ENCODE data around the gene MICU2.
"Not testable (repeated sequence)": the region's sequence is repeated elsewhere in the genome, so short reads cannot be mapped to it uniquely, and the experiment has no call there.

The MICU2 gene

DNA sequence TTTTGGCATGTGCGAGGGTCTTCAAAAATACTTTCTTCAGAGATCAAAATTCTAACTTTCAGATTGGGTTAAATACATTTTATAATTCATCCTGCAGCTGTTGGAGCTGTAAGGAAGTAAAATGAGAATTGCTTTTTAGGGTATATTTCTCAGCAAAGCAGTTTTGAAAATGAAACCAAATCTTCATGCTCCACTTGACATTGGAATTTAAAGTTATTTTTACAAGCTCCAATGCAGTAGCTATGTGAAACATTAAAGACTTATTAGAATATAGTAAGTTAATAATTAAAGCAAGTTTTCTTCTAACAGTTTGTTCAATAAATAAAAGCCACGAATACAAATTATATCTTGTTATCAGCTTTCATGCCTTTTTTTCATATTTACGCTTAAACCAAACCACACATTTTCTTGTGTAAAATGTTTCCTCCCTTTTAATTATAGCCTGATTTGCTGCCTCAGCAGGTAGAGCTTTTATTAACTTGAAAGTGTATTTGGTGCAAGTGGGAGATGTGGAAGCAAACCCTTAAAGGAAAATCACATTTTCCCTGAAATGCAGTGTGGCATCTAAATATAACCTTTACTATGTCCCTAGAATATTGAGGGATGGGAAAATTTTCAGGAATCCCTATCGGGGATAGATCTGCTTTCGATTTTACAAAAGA lies 12.4 kb upstream of the MICU2 start:
- no peak for TF ChIP-seq JUND (IDR thresholded peaks at IDR 0.05; ENCODE audit: low read depth)
- DNase-seq (ENCODE audit: low read depth in 1 of 2, low spot score in 1 of 2): no peak
- in situ Hi-C loops (cut with HindIII; ENCODE audit: low pct_unique_long_range_greater_than_20kb, low sequenced_read_pairs): no loop called here

DNA sequence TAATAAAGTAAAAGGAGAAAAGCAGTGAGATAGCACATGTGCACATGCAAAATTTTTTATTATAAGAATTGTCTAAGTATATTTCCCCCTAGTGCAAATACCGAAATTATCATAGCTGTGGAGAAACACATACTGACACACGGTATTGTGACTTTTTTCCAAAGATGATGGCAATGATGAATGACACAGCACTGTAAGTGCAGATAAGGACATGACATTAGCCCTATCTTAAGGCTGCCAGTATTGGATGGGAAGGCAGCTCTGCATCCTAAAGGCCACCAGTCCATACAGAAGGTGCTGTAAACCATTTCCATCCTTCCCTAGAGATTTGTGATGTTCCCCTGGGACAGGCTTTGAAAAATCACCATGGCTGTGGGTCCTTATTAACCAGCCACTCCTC lies 11.5 kb upstream of the MICU2 start:
- in situ Hi-C loops (cut with HindIII; ENCODE audit: low pct_unique_long_range_greater_than_20kb, low sequenced_read_pairs): no loop called here

DNA sequence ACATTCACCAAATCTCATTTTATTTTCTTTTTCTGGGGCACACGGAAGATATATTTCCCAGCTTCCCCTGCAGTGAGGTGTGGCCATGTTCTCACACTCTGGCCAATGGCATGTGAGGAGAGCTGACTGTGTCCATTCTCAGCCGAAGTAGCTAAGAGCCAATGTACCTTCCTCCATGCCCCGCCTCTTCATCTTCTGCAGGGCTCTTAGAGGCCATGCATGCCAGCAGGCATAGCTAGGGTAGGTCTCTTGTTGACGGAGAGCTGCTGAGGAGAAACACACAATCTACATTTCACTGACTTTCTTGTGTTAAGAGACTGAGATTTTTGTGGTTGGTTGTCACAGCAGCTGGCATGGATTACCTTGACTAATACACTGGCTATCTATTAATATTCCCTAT lies 9.8 kb upstream of the MICU2 start:
- DNase-seq (ENCODE audit: low read depth in 1 of 2, low spot score in 1 of 2): no peak
- in situ Hi-C loops (cut with HindIII; ENCODE audit: low pct_unique_long_range_greater_than_20kb, low sequenced_read_pairs): no loop called here
- no peak for TF ChIP-seq JUND (IDR thresholded peaks at IDR 0.05; ENCODE audit: low read depth)

More for the DNA sequence above, 11.5 kb upstream of the MICU2 start:
- TF ChIP-seq JUND (IDR thresholded peaks at IDR 0.05; ENCODE audit: low read depth): no peak
- DNase-seq (ENCODE audit: low read depth in 1 of 2, low spot score in 1 of 2): no peak

DNA sequence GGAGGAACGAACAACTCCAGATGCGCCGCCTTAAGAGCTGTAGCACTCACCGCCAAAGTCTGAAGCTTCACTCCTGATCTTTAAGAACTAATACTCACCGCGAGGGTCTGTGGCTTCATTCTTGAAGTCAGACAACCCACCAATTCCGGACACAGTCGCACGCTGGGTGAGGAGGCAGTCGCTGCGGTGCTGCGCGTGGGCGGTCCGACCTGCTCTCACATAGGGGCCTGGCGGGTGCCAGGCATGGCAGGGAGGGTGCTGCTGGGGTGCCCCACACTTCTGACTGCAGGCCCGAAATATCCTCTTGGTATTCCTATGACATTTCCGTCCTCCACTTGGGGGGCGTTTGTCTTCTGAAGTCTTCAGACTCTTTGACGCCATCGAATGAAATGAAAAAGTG lies 7.4 kb upstream of the MICU2 start:
- in situ Hi-C loops (cut with HindIII; ENCODE audit: low pct_unique_long_range_greater_than_20kb, low sequenced_read_pairs): no loop called here
- no peak for TF ChIP-seq JUND (IDR thresholded peaks at IDR 0.05; ENCODE audit: low read depth)
- DNase-seq (ENCODE audit: low read depth in 1 of 2, low spot score in 1 of 2): no peak

DNA sequence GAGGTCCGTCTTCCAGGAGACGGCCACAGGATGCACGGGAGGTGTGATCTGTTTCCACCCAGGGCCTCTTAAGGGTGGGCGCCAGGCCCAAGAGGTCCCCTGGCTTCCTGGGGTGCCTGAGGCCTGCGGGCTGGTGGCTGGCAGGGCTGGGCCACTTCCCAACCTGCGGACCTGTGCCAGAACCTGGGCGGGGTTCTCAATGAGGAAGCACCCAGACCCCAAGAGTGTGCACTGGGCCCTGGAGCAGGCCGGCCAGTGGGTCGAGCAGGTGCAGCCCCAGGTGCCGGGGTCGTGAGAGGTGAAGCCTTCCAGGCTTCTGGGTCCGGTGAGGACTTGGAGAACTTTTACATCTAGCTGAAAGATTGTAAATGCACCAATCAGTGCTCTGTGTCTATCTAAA lies 6.7 kb upstream of the MICU2 start:
- TF ChIP-seq JUND (IDR thresholded peaks at IDR 0.05; ENCODE audit: low read depth): no peak
- in situ Hi-C loops (cut with HindIII; ENCODE audit: low pct_unique_long_range_greater_than_20kb, low sequenced_read_pairs): no loop called here
- DNase-seq (ENCODE audit: low read depth in 1 of 2, low spot score in 1 of 2): no peak

DNA sequence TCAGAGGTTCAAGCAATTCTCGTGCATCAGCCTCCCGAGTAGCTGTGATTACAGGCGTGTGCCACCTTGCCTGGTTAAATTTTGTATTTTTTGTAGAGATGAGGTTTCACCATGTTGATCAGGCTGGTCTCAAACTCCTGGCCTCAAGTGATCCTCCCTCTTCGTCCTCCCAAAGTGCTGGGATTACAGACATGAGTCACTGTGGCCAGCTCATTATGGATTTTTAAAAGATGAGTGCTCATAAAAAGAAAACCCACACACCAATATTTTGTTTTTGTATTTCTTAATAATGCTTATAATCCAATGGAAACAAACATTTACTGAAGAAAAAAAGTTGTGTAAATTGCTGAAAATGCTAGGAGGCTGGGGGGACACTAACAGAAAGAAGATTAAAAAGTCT lies 5.0 kb upstream of the MICU2 start:
- no peak for TF ChIP-seq JUND (IDR thresholded peaks at IDR 0.05; ENCODE audit: low read depth)
- no peak for DNase-seq (ENCODE audit: low read depth in 1 of 2, low spot score in 1 of 2)
- in situ Hi-C loops (cut with HindIII; ENCODE audit: low pct_unique_long_range_greater_than_20kb, low sequenced_read_pairs): no loop called here

DNA sequence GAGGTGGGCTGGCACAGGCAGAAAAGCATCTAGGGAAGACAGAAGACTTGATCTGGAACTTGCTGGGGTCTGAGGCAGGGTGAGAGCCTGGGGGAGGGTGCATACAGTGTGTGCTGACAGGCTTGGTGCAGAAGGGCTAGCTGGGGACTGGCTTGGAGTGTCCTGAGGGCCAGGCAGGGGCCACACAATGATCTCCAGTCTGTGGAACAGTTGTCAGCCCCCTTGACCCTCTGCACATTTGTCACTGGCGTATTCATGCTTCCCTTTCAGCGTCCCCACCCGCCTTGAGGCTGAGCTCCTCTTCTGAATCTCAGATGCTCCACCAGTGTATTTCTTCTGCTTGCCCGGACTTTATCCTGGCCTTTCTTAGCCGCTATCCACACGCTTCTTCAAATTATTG lies 2.8 kb upstream of the MICU2 start:
- DNase-seq (ENCODE audit: low read depth in 1 of 2, low spot score in 1 of 2): no peak
- in situ Hi-C loops (cut with HindIII; ENCODE audit: low pct_unique_long_range_greater_than_20kb, low sequenced_read_pairs): no loop called here
- TF ChIP-seq JUND (IDR thresholded peaks at IDR 0.05; ENCODE audit: low read depth): no peak

DNA sequence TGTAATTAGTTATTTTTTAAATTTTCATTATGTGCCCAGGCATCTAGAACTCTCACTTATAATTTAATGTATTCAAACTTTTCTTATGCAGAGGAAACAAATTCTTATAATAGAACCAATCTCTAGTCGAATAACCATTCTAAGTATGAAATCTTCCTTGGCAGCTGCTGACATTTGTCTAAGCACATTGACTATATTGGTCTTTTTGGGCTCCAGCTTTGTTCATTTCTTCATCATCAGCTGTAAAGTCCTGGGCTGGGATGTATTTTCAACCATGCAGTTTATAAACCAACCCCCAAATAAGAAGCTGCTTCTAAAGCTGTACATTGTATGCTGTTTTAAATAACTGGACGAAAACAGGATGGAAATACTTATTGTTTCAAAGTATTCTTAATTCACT lies 2.3 kb upstream of the MICU2 start:
- no peak for DNase-seq (ENCODE audit: low read depth in 1 of 2, low spot score in 1 of 2)
- in situ Hi-C loops (cut with HindIII; ENCODE audit: low pct_unique_long_range_greater_than_20kb, low sequenced_read_pairs): no loop called here
- TF ChIP-seq JUND (IDR thresholded peaks at IDR 0.05; ENCODE audit: low read depth): no peak

DNA sequence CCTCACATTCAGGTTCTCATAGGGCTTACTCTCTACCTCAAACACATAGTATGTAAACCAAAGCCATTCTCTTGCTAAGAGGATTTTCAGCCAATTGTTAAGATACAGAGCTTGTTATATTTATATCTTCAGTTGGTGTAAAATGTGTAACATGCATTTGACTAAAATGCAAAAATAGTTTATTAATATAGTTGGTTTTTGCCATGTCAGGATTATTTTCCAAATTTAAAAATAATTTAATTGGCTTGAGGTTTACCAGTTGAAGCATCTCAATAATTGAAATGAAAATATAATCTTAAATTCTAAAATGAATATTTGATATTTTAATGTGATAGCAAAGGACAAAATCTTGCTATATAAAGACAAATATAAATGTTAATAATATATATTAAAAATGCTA lies 7.2 kb downstream of the MICU2 start:
- in situ Hi-C loops (cut with HindIII; ENCODE audit: low pct_unique_long_range_greater_than_20kb, low sequenced_read_pairs): no loop called here
- no peak for DNase-seq (ENCODE audit: low read depth in 1 of 2, low spot score in 1 of 2)
- no peak for TF ChIP-seq JUND (IDR thresholded peaks at IDR 0.05; ENCODE audit: low read depth)

DNA sequence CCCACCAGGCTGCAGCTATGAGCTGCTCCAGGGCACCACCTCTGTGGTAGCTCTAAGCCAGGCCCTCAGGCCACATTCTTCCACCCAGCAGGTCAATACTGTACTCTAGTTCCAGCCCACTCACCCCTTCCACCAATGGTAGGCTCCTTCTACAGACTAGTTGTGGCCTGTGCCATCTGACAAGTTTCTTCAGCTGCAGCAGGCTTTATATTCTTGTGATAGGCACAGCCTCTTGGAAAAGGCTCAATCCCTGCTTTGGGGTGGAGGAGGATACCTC lies 8.5 kb downstream of the MICU2 start:
- TF ChIP-seq JUND (IDR thresholded peaks at IDR 0.05; ENCODE audit: low read depth): no peak
- in situ Hi-C loops (cut with HindIII; ENCODE audit: low pct_unique_long_range_greater_than_20kb, low sequenced_read_pairs): no loop called here
- DNase-seq (ENCODE audit: low read depth in 1 of 2, low spot score in 1 of 2): peak in 1 of 2 experiments; percentile 16

DNA sequence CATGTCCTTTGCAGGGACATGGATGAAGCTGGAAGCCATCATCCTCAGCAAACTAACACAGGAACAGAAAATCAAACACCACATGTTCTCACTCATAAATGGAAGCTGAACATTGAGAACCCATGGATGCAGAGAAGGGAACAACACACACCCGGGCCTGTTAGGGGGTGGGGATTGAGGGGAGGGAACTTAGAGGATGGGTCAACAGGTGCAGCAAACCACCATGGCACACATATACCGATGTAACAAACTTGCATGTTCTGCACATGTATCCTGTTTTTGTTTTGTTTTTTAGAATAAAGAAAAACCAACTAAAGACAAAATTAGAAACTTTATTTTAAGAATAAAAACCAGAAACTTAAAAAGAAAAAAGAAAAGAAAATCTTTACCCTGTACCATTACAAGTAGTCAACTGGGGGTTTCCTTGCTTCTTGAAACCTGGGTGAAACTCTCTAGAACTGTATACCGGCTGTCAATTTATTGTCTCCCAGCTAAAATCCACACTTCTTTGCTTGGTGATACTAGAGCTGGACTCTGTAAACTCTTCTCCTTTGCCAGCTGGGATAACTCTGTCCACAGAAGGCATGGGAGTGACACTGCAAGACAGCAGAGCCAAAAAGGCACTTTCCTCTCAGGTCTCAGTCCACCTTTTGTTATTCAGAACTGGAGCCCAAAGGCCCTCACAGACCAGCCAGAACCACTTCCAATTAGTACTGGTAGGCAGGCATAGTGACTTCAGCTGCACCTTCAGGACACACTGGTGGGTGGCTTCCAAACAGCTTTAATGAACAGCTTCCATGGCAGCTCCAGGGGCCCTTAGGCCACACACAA lies 9.0 kb downstream of the MICU2 start:
- in situ Hi-C loops (cut with HindIII; ENCODE audit: low pct_unique_long_range_greater_than_20kb, low sequenced_read_pairs): no loop called here
- TF ChIP-seq JUND (IDR thresholded peaks at IDR 0.05; ENCODE audit: low read depth): no peak
- no peak for DNase-seq (ENCODE audit: low read depth in 1 of 2, low spot score in 1 of 2)

DNA sequence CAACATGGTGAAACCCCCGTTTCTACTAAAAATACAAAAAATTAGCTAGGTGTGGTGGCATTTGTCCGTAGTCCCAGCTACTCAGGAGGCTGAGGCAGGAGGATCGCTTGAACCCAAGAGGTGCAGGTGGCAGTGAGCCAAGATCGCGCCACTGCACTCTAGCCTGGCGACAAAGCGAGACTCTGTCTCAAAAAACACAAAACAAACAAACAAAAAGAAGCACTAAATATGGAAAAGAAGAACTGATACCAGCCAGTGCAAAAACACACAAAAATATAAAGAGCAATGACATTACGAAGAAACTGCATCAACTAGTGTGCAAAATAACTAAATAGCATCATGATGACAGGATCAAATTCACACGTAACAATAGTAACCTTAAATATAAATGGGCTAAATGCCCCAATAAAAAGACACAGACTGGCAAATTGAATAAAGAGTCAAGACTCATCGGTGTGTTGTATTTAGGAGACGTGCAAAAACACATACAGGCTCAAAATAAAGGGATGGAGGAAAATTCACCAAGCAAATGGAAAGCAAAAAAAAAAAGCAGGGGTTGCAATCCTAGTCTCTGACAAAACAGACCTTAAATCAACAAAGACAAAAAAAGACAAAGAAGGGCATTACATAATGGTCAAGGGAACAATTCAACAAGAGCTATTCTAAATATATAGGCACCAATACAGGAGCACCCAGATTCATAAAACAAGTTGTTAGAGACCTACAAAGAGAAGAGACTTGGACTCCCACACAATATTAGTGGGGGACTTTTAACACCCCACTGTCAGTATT lies 13.1 kb downstream of the MICU2 start:
- in situ Hi-C loops (cut with HindIII; ENCODE audit: low pct_unique_long_range_greater_than_20kb, low sequenced_read_pairs); DNase-seq (ENCODE audit: low read depth in 1 of 2, low spot score in 1 of 2): not testable (repeated sequence)

DNA sequence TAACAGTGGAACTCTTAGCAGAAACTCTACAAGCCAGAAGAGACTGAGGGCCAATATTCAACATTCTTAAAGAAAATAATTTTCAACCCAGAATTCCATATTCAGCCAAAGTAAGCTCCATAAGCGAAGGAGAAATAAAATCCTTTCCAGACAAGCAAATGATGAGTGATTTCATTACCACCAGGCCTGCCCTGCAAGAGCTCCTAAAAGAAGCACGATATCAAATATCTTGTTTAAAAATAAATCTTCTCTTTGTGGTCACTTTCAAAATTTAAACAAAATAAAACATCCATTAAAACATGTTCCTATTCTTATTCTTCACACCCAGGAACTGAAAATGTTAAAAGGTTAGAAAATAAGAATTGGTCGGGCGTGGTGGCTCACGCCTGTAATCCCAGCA lies 13.7 kb downstream of the MICU2 start:
- DNase-seq (ENCODE audit: low read depth in 1 of 2, low spot score in 1 of 2): no peak
- in situ Hi-C loops (cut with HindIII; ENCODE audit: low pct_unique_long_range_greater_than_20kb, low sequenced_read_pairs): no loop called here

DNA sequence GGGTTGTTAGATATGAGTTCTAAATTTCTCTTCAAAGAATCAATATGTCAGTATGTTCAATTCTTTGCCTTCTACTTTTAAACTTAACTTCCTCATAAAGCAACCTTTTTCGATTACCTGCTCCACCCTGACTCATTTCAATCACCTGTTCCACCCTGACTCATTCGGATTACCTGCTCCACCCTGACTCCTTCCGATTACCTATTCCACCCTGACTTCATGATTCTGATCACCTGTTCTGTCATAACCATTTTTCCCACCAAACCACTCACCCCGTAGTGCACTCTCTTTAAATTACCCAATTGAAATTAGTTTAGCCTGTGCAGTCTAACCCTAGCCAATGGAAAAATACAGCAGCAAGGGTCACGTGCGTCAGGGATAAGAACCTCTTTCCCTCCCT lies 14.5 kb downstream of the MICU2 start:
- DNase-seq (ENCODE audit: low read depth in 1 of 2, low spot score in 1 of 2); in situ Hi-C loops (cut with HindIII; ENCODE audit: low pct_unique_long_range_greater_than_20kb, low sequenced_read_pairs): not testable (repeated sequence)

More for the DNA sequence above, 13.7 kb downstream of the MICU2 start:
- TF ChIP-seq JUND (IDR thresholded peaks at IDR 0.05; ENCODE audit: low read depth): no peak

DNA sequence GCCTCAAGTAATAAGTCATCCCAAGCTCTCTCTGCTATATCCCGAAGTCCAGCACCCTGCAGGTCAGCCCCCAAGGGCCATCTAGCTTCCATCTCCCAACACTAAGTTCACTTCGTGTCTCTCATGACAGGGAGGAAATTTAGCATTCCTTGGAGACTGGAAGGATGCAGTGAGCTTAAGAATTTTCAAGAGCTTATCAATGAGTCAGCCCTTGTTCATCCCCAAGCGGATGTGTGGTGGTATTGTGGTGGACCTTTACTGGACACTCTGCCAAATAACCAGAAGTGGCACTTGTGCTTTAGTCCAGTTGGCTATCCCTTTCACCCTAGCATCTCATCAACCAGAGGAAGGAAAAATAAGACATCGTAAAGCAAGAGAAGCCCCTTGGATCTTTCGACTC lies 15.6 kb downstream of the MICU2 start:
- DNase-seq (ENCODE audit: low read depth in 1 of 2, low spot score in 1 of 2); in situ Hi-C loops (cut with HindIII; ENCODE audit: low pct_unique_long_range_greater_than_20kb, low sequenced_read_pairs): not testable (repeated sequence)

All from T47D (cell line).